Panc1 (cell line): ENCODE results near the gene SVIL.

Experiments
- POLR2AphosphoS5 ChIP-seq: IDR thresholded peaks from 2 replicates; pipeline ENCODE4 v1.6.1; 2012; ENCODE audit warnings: mild to moderate bottlenecking, low read depth, low read length, moderate library complexity
- TF ChIP-seq, protein P1 (sequence below): fragments of 450-650 bp; IDR thresholded peaks from 2 replicates; pipeline ENCODE4 v1.5.1; 2017; ENCODE audit warnings: mild to moderate bottlenecking
- TF ChIP-seq, protein P2 (sequence below), 2 experiments: IDR thresholded peaks; 2 replicates each; pipeline ENCODE4 v1.6.1; 2011 to 2012; ENCODE audit warnings: low read depth in 2 of 2, control low read depth in 1 of 2, low read length in 1 of 2, mild to moderate bottlenecking in 1 of 2, moderate library complexity in 1 of 2; ENCODE audit not compliant: insufficient read depth in 1 of 2

DNA sequence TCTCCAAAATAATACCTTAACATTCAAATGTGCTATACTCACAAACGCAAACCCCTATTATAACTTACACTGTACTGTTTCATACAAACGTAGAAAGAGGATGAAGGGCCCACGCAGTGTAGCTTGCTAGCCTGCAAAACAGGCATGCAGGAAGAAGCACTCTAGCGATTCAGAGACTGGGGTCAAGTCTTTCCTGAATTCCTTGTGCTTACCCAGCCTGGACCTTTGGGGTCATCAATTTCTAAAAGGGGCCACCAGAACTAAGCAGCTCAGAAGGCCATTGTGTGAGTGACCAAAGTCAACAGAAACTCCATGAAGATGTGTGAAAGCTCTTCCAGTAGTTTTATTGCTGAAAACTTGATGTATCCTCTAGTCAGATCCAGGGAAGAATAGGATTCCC lies 111.9 kb downstream of the SVIL start:
- TF ChIP-seq POLR2AphosphoS5: no peak
- TF ChIP-seq, protein P1, sequence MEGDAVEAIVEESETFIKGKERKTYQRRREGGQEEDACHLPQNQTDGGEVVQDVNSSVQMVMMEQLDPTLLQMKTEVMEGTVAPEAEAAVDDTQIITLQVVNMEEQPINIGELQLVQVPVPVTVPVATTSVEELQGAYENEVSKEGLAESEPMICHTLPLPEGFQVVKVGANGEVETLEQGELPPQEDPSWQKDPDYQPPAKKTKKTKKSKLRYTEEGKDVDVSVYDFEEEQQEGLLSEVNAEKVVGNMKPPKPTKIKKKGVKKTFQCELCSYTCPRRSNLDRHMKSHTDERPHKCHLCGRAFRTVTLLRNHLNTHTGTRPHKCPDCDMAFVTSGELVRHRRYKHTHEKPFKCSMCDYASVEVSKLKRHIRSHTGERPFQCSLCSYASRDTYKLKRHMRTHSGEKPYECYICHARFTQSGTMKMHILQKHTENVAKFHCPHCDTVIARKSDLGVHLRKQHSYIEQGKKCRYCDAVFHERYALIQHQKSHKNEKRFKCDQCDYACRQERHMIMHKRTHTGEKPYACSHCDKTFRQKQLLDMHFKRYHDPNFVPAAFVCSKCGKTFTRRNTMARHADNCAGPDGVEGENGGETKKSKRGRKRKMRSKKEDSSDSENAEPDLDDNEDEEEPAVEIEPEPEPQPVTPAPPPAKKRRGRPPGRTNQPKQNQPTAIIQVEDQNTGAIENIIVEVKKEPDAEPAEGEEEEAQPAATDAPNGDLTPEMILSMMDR: no peak
- TF ChIP-seq, protein P2, sequence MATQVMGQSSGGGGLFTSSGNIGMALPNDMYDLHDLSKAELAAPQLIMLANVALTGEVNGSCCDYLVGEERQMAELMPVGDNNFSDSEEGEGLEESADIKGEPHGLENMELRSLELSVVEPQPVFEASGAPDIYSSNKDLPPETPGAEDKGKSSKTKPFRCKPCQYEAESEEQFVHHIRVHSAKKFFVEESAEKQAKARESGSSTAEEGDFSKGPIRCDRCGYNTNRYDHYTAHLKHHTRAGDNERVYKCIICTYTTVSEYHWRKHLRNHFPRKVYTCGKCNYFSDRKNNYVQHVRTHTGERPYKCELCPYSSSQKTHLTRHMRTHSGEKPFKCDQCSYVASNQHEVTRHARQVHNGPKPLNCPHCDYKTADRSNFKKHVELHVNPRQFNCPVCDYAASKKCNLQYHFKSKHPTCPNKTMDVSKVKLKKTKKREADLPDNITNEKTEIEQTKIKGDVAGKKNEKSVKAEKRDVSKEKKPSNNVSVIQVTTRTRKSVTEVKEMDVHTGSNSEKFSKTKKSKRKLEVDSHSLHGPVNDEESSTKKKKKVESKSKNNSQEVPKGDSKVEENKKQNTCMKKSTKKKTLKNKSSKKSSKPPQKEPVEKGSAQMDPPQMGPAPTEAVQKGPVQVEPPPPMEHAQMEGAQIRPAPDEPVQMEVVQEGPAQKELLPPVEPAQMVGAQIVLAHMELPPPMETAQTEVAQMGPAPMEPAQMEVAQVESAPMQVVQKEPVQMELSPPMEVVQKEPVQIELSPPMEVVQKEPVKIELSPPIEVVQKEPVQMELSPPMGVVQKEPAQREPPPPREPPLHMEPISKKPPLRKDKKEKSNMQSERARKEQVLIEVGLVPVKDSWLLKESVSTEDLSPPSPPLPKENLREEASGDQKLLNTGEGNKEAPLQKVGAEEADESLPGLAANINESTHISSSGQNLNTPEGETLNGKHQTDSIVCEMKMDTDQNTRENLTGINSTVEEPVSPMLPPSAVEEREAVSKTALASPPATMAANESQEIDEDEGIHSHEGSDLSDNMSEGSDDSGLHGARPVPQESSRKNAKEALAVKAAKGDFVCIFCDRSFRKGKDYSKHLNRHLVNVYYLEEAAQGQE (IDR thresholded peaks at IDR 0.05; ENCODE audit: insufficient read depth in 1 of 2, low read depth in 2 of 2, low read length in 1 of 2): no peak
